K562 (cell line): ENCODE measurements around the gene SKIL. TPM values are rescaled to one million over a fixed set of nuclear protein-coding genes. Genes with fewer than 3 reads are reported as not detected.
A peak's percentile ranks its signal among the peaks of the same experiment; 100 is the strongest.

Experiments
- HNRNPLL ChIP-seq: fragments of 200-400 bp; formaldehyde crosslinking; IDR thresholded peaks from 2 replicates; pipeline ENCODE4 v1.6.1; 2017; ENCODE audit warnings: low read length, low read depth, mild to moderate bottlenecking; ENCODE audit not compliant: poor library complexity, severe bottlenecking
- NR1H2 ChIP-seq: sonication (generic); formaldehyde crosslinking; IDR thresholded peaks from 2 replicates; pipeline ENCODE4 v1.4.0; 2020; ENCODE audit warnings: mild to moderate bottlenecking, missing genetic modification reagents
- POLR2G ChIP-seq: fragments of 200-400 bp; formaldehyde crosslinking; IDR thresholded peaks from 2 replicates; pipeline ENCODE4 v1.6.1; 2017; ENCODE audit warnings: low read depth, mild to moderate bottlenecking, antibody characterized with exemption, low read length, moderate library complexity
- TAF9B ChIP-seq: fragments of 450-650 bp; IDR thresholded peaks from 2 replicates; pipeline ENCODE4 v1.6.1; 2018; ENCODE audit warnings: mild to moderate bottlenecking; ENCODE audit not compliant: partially characterized antibody
- ZBTB8A ChIP-seq: fragments of 450-650 bp; IDR thresholded peaks from 2 replicates; pipeline ENCODE4 v1.6.1; 2018; ENCODE audit warnings: mild to moderate bottlenecking, moderate library complexity; ENCODE audit not compliant: partially characterized antibody
- ZNF699 ChIP-seq: fragments of 250-450 bp; sonication (Bioruptor Pico); IDR thresholded peaks from 2 replicates; pipeline ENCODE4 v1.8.0; 2021; ENCODE audit warnings: mild to moderate bottlenecking, moderate library complexity; ENCODE audit not compliant: insufficient replicate concordance
- ZNF778 ChIP-seq: fragments of 450-650 bp; formaldehyde crosslinking; IDR thresholded peaks from 2 replicates; pipeline ENCODE4 v1.4.0; 2020; ENCODE audit warnings: mild to moderate bottlenecking, moderate library complexity
- polyA plus RNA-seq, 8 experiments: library from polyadenylated mRNA; depleted of rRNA in 4 of 8; stranded (reverse) in 5 of 8; unstranded in 3 of 8; fragments of >200 nt; fragmentation: Nextera tagmentation in 2 of 8; fragmentation: Illumina TruSeq in 1 of 8; extraction: Ambion mirVana in 2 of 8; extraction: Trizol in 1 of 8; gene quantifications; 2 replicates each; pipeline versions ENCODE4 v1.2.1 to v1.2.3, GENCODE V29; 2011 to 2014; ENCODE audit warnings: inconsistent platforms in 1 of 8, missing spikeins in 1 of 8
- total RNA-seq, 7 experiments: library from RNA; depleted of rRNA in 6 of 7; stranded (reverse); fragments of >200 nt in 6 of 7; fragmentation: Illumina TruSeq in 2 of 7; extraction: Trizol in 2 of 7; gene quantifications; 2 replicates each; pipeline versions ENCODE4 v1.2.1 to v1.2.3, GENCODE V29; 2011 to 2021; ENCODE audit warnings: low replicate concordance in 1 of 7
- TF ChIP-seq, protein P1 (sequence below): fragments of 450-650 bp; IDR thresholded peaks from 2 replicates; pipeline ENCODE4 v1.6.1; 2016; ENCODE audit warnings: mild to moderate bottlenecking, moderate library complexity
- TF ChIP-seq, protein P2 (sequence below): IDR thresholded peaks from 3 replicates; pipeline ENCODE4 v1.6.1; 2011; ENCODE audit warnings: borderline replicate concordance, mild to moderate bottlenecking; ENCODE audit not compliant: insufficient read length, insufficient read depth
- TF ChIP-seq, protein P3 (sequence below): fragments of 450-650 bp; formaldehyde crosslinking; IDR thresholded peaks from 2 replicates; pipeline ENCODE4 v1.4.0; 2020; ENCODE audit warnings: mild to moderate bottlenecking
- TF ChIP-seq, protein P4 (sequence below): sonication (generic); formaldehyde crosslinking; IDR thresholded peaks from 2 replicates; pipeline ENCODE4 v1.8.0; 2023; ENCODE audit warnings: mild to moderate bottlenecking, missing genetic modification reagents

The SKIL gene
- total and polyA plus RNA-seq, 9 of the 15 experiments (the other 6 are each of a cell fraction or from before 2014, with no cell fraction given) = 4.3 to 19.1 (median 9.7) TPM

DNA sequence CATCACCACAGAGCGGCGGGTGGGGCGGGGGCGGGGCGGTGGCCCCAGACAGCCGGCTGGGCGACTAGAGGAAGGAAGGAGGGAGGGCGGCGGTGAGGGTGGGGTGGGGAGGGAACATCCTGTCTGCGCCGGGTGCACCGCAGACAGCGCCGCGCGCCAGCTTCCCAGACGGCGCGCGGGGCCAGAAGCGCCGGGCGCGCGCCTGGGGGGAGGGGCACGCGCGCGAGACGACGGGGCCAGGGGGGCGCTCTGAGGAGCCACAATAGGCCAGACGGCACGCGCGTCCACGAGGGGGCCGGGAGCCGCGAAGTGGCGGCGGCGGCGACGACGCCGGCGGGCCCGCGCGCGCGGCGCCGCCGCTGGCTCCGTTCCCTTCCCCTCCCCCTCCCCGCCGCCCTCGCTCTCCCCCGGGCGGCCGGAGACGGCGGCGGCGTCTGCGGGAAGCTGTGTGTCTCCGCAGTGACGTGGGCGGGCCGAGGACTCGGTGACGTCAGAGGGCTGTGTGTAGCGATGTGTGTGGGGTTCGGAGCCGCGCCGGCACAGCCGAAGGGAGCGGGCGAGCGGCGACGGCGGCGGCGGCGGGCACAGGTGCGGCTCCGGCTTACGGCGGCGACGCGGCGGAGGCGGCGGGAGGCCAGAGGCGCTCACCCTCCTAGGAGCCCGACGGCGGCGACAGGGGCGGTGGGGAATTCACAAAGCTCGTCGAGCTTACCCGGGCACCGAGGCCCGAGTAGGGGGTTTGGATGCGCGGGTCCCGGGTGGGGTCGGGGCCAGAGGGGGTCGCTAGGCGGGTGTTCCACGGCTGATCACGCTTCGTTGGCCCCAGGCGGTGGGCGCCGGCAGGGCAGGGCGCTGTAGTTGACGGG is at the start of gene SKIL (continued):
- TF ChIP-seq, protein P1, sequence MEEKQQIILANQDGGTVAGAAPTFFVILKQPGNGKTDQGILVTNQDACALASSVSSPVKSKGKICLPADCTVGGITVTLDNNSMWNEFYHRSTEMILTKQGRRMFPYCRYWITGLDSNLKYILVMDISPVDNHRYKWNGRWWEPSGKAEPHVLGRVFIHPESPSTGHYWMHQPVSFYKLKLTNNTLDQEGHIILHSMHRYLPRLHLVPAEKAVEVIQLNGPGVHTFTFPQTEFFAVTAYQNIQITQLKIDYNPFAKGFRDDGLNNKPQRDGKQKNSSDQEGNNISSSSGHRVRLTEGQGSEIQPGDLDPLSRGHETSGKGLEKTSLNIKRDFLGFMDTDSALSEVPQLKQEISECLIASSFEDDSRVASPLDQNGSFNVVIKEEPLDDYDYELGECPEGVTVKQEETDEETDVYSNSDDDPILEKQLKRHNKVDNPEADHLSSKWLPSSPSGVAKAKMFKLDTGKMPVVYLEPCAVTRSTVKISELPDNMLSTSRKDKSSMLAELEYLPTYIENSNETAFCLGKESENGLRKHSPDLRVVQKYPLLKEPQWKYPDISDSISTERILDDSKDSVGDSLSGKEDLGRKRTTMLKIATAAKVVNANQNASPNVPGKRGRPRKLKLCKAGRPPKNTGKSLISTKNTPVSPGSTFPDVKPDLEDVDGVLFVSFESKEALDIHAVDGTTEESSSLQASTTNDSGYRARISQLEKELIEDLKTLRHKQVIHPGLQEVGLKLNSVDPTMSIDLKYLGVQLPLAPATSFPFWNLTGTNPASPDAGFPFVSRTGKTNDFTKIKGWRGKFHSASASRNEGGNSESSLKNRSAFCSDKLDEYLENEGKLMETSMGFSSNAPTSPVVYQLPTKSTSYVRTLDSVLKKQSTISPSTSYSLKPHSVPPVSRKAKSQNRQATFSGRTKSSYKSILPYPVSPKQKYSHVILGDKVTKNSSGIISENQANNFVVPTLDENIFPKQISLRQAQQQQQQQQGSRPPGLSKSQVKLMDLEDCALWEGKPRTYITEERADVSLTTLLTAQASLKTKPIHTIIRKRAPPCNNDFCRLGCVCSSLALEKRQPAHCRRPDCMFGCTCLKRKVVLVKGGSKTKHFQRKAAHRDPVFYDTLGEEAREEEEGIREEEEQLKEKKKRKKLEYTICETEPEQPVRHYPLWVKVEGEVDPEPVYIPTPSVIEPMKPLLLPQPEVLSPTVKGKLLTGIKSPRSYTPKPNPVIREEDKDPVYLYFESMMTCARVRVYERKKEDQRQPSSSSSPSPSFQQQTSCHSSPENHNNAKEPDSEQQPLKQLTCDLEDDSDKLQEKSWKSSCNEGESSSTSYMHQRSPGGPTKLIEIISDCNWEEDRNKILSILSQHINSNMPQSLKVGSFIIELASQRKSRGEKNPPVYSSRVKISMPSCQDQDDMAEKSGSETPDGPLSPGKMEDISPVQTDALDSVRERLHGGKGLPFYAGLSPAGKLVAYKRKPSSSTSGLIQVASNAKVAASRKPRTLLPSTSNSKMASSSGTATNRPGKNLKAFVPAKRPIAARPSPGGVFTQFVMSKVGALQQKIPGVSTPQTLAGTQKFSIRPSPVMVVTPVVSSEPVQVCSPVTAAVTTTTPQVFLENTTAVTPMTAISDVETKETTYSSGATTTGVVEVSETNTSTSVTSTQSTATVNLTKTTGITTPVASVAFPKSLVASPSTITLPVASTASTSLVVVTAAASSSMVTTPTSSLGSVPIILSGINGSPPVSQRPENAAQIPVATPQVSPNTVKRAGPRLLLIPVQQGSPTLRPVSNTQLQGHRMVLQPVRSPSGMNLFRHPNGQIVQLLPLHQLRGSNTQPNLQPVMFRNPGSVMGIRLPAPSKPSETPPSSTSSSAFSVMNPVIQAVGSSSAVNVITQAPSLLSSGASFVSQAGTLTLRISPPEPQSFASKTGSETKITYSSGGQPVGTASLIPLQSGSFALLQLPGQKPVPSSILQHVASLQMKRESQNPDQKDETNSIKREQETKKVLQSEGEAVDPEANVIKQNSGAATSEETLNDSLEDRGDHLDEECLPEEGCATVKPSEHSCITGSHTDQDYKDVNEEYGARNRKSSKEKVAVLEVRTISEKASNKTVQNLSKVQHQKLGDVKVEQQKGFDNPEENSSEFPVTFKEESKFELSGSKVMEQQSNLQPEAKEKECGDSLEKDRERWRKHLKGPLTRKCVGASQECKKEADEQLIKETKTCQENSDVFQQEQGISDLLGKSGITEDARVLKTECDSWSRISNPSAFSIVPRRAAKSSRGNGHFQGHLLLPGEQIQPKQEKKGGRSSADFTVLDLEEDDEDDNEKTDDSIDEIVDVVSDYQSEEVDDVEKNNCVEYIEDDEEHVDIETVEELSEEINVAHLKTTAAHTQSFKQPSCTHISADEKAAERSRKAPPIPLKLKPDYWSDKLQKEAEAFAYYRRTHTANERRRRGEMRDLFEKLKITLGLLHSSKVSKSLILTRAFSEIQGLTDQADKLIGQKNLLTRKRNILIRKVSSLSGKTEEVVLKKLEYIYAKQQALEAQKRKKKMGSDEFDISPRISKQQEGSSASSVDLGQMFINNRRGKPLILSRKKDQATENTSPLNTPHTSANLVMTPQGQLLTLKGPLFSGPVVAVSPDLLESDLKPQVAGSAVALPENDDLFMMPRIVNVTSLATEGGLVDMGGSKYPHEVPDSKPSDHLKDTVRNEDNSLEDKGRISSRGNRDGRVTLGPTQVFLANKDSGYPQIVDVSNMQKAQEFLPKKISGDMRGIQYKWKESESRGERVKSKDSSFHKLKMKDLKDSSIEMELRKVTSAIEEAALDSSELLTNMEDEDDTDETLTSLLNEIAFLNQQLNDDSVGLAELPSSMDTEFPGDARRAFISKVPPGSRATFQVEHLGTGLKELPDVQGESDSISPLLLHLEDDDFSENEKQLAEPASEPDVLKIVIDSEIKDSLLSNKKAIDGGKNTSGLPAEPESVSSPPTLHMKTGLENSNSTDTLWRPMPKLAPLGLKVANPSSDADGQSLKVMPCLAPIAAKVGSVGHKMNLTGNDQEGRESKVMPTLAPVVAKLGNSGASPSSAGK = no peak
- TF ChIP-seq ZBTB8A (no peak), POLR2G (peak; percentile 90), ZNF699 (CRISPR knock-in tag) (no peak), TAF9B (no peak), ZNF778 (CRISPR knock-in tag) (no peak), HNRNPLL (peak; percentile 82), NR1H2 (CRISPR knock-in tag) (no peak)
- TF ChIP-seq, protein P2, sequence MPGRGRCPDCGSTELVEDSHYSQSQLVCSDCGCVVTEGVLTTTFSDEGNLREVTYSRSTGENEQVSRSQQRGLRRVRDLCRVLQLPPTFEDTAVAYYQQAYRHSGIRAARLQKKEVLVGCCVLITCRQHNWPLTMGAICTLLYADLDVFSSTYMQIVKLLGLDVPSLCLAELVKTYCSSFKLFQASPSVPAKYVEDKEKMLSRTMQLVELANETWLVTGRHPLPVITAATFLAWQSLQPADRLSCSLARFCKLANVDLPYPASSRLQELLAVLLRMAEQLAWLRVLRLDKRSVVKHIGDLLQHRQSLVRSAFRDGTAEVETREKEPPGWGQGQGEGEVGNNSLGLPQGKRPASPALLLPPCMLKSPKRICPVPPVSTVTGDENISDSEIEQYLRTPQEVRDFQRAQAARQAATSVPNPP = no peak
- TF ChIP-seq, protein P3, sequence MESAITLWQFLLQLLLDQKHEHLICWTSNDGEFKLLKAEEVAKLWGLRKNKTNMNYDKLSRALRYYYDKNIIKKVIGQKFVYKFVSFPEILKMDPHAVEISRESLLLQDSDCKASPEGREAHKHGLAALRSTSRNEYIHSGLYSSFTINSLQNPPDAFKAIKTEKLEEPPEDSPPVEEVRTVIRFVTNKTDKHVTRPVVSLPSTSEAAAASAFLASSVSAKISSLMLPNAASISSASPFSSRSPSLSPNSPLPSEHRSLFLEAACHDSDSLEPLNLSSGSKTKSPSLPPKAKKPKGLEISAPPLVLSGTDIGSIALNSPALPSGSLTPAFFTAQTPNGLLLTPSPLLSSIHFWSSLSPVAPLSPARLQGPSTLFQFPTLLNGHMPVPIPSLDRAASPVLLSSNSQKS (CRISPR knock-in tag) = no peak
- TF ChIP-seq, protein P4, sequence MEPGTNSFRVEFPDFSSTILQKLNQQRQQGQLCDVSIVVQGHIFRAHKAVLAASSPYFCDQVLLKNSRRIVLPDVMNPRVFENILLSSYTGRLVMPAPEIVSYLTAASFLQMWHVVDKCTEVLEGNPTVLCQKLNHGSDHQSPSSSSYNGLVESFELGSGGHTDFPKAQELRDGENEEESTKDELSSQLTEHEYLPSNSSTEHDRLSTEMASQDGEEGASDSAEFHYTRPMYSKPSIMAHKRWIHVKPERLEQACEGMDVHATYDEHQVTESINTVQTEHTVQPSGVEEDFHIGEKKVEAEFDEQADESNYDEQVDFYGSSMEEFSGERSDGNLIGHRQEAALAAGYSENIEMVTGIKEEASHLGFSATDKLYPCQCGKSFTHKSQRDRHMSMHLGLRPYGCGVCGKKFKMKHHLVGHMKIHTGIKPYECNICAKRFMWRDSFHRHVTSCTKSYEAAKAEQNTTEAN = no peak
